RPMI8226 (cell line): ENCODE measurements around the gene MYO9B.
A peak's percentile ranks its signal among the peaks of the same experiment; 100 is the strongest.
"Not testable (repeated sequence)": the region's sequence is repeated elsewhere in the genome, so short reads cannot be mapped to it uniquely, and the experiment has no call there.

Experiments used
- DNase-seq: peaks from one replicate; pipeline ENCODE4 v3.0.0-alpha.2; 2015

MYO9B gene

GRCh38 chr19:17094694-17095093 lies 19.1 kb downstream of the MYO9B start:
- DNase-seq: not testable (repeated sequence)

- DNase-seq: no peak
Observed at GRCh38 chr19:17095141-17095919, 19.8 kb downstream of the MYO9B start.

DNA sequence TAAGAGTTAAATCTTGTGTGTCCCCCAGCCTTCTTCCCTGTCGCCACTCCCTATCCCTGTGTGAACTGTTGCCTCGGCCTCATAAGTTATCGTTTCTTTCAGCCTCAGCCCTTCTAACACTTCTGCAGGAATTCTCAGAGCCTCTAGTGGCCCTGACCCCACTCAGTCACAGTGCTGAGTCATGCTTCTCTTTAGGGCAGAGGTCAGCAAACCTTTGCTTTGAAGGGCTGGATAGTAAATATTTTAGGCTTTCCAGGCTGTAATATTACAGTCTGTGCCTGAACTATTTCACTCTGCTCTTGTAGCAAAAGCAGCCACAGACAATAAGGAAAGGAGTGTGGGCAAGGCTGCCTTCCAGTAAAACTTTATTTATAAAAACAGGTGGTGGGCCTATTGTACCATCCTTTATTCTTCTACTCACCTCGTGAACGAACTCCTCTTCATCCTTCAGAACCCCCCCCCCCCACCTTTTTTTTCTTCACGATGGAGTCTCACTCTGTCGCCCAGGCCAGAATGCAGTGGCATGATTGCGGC lies 22.1 kb downstream of the MYO9B start:
- peak; percentile 24 for DNase-seq

- no peak for DNase-seq
Observed at GRCh38 chr19:17098326-17098725, 22.7 kb downstream of the MYO9B start.

GRCh38 chr19:17101686-17102628 lies 26.4 kb downstream of the MYO9B start:
- no peak for DNase-seq

GRCh38 chr19:17103177-17103576 lies 27.6 kb downstream of the MYO9B start:
- DNase-seq: no peak

- no peak for DNase-seq
Observed at GRCh38 chr19:17104679-17105078, 29.1 kb downstream of the MYO9B start.

- no peak for DNase-seq
Observed at GRCh38 chr19:17105556-17105955, 30.0 kb downstream of the MYO9B start.

GRCh38 chr19:17106964-17107363 lies 31.4 kb downstream of the MYO9B start:
- not testable (repeated sequence) for DNase-seq

- DNase-seq: no peak
Observed at GRCh38 chr19:17107546-17108452, 32.2 kb downstream of the MYO9B start.

- no peak for DNase-seq
Observed at GRCh38 chr19:17108453-17108784, 32.8 kb downstream of the MYO9B start.

- no peak for DNase-seq
Observed at GRCh38 chr19:17109300-17109699, 33.7 kb downstream of the MYO9B start.

DNA sequence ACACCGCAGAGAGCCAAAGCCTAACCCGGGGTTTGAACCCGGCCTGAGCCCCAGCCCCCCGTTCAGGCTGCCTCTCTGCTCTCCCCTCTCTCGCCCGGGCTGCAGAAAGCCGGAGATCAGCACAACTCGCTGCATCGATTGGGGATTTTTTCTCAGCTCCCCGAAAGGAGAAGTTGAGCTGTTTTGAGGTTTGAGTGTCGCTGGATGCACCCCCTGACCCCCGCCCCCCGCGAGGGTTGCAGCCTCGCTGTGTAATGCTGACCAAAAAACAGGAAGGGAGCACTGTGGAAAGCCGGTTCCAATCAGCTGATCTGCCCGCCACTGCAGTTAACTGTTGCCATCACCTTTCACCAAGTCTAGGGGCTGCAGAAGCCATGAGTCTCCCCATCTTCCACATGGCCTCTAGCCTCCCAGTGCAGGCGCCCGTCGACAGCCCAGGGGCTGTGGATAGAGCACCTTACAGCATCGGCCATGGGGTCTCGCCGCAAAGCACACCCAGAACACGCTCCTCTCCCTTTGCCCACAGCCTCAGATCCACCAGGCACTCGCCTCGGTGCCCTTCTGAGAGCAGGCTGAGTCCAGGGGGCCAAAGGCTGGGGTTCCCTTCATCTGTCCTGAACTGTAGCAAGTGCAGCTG lies 34.5 kb downstream of the MYO9B start:
- no peak for DNase-seq

- DNase-seq: no peak
Observed at GRCh38 chr19:17110599-17110966, 35.0 kb downstream of the MYO9B start.

GRCh38 chr19:17111766-17112165 lies 36.2 kb downstream of the MYO9B start:
- DNase-seq: no peak

DNA sequence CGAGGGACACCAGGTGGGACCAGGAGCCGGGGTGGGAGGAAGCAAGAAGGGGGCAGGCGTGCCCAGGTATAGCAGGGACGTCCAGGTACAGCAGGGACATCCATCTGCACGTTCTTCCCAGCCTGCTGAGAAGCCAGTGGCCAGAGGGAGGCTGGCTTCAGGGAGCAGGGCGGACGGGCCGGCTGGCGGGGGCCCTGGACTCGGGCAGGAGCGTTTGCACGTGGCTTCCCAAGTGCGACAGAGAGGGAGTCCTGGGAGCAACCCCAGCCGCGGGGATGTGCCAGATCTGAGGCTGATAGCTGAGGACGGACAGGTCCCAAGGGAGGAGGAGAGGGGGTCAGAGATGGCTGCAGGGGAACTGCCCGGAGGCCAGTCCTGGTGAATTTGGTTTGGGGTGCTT lies 36.7 kb downstream of the MYO9B start:
- no peak for DNase-seq

GRCh38 chr19:17112700-17113099 lies 37.1 kb downstream of the MYO9B start:
- no peak for DNase-seq

GRCh38 chr19:17113127-17113785 lies 37.7 kb downstream of the MYO9B start:
- DNase-seq: no peak

GRCh38 chr19:17114414-17114831 lies 38.8 kb downstream of the MYO9B start:
- DNase-seq: no peak

DNA sequence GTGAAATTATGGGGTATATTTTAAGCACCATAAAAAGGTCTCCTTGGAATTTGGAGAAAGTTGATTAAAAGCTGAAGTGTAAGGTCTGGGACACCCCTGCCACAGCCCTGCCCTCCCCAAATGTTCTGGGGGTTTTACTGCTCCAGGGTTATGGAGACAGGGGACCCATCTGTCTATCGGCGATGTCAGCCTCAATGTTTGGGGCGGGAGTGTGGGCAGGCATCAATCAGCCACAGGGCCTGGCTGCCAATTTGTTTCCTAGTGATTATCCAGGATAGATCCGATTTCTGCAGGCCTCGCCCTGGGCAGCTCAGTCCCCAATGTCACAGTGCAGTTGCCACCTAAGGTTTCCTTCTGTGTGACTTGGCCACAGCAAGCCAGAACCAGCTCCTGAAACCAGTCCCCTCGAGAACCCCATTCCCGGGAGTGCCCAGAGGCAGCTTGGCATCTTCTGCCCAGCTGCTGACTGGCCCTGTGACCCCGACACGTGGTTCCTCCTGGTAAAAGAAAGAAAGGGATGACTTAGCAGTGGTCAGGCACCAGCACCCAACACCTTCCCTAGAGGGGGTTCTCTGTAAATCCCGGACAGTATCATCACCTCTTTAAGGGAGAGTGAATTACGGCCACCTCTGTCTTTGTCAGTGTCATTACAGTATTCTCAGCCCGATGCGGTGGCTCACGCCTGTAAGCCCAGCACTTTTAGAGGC lies 41.6 kb downstream of the MYO9B start:
- no peak for DNase-seq

DNA sequence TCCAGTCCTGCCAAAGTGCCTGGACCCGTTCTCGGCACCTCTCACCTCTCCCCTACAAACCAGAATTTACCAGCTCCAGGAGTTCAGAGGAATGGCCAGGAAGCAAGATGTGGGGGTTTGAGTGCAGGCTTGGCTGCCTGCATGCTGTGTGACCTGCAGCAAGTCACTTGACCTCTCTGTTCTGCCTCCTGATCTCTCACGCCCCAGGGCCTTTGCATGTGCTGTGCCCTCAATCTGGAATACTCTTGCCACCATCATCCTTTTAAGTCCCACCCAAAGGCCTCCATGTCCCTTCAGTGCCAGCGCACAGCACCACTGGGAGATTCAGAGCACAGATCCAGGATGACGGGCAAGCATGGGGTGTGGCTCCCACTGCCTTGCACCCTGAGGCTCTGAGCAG lies 43.4 kb downstream of the MYO9B start:
- no peak for DNase-seq
